ENCODE data around the gene FHOD3.

DNA sequence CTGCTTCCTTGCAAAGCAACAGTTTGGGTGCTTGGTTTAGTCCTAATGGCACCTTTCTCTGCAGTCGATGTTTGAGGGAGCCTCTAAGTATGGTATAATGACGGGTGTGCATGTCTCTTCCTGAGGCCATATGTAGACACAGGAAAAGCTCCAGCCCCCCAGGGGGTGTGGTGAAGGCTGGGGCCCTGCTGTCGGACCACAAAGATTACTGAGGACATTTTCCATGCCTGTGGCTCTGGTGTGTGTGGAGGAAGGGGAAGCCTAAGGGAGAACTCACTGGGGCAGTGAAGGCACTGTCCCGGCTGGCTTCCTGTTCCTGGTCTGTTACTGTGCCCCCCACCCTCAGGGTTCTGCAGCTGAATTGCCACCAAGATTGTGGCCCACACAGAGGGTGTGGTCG is 187.1 kb downstream of the FHOD3 start:
- TF ChIP-seq, protein P1, sequence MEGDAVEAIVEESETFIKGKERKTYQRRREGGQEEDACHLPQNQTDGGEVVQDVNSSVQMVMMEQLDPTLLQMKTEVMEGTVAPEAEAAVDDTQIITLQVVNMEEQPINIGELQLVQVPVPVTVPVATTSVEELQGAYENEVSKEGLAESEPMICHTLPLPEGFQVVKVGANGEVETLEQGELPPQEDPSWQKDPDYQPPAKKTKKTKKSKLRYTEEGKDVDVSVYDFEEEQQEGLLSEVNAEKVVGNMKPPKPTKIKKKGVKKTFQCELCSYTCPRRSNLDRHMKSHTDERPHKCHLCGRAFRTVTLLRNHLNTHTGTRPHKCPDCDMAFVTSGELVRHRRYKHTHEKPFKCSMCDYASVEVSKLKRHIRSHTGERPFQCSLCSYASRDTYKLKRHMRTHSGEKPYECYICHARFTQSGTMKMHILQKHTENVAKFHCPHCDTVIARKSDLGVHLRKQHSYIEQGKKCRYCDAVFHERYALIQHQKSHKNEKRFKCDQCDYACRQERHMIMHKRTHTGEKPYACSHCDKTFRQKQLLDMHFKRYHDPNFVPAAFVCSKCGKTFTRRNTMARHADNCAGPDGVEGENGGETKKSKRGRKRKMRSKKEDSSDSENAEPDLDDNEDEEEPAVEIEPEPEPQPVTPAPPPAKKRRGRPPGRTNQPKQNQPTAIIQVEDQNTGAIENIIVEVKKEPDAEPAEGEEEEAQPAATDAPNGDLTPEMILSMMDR (IDR thresholded peaks at IDR 0.05): no peak
- TF ChIP-seq POLR2A (IDR thresholded peaks at IDR 0.05): no peak
